Mucosa of rectum (tissue), 2 donors: ENCODE results near the gene GBP5.
"Not testable (repeated sequence)": the region's sequence is repeated elsewhere in the genome, so short reads cannot be mapped to it uniquely, and the experiment has no call there.

Experiments
- H3K27ac ChIP-seq, 2 donors: one replicate each; pipeline ENCODE4 v1.7.0; 2013; ENCODE audit warnings: inconsistent platforms in 2 of 2, low read depth in 2 of 2, low read length in 2 of 2
- H3K27me3 ChIP-seq, 2 donors: one replicate each; pipeline ENCODE4 v1.7.0; 2013; ENCODE audit warnings: low read length in 2 of 2; ENCODE audit not compliant: control insufficient read depth in 2 of 2, insufficient read depth in 2 of 2
- H3K36me3 ChIP-seq, 2 donors: one replicate each; pipeline ENCODE4 v1.7.0; 2013; ENCODE audit warnings: low read length in 2 of 2; ENCODE audit not compliant: control insufficient read depth in 2 of 2, insufficient read depth in 2 of 2
- H3K4me1 ChIP-seq, 2 donors: one replicate each; pipeline ENCODE4 v1.7.0; 2013; ENCODE audit warnings: low read length in 2 of 2, mild to moderate bottlenecking in 1 of 2; ENCODE audit not compliant: control insufficient read depth in 2 of 2, insufficient read depth in 2 of 2
- H3K4me3 ChIP-seq, 2 donors: one replicate each; pipeline ENCODE4 v1.7.0; 2013; ENCODE audit warnings: low read length in 2 of 2
- H3K9ac ChIP-seq, 2 donors: one replicate each; pipeline ENCODE4 v1.7.0; 2013; ENCODE audit warnings: low read length in 2 of 2, low read depth in 1 of 2, mild to moderate bottlenecking in 1 of 2
- H3K9me3 ChIP-seq, 2 donors: one replicate each; pipeline ENCODE4 v1.7.0; 2013; ENCODE audit warnings: low read length in 2 of 2; ENCODE audit not compliant: control insufficient read depth in 2 of 2
- donor health status: healthy.
- donor health status: Normal muscosa, but diverticular disease.

The GBP5 gene, protein sequence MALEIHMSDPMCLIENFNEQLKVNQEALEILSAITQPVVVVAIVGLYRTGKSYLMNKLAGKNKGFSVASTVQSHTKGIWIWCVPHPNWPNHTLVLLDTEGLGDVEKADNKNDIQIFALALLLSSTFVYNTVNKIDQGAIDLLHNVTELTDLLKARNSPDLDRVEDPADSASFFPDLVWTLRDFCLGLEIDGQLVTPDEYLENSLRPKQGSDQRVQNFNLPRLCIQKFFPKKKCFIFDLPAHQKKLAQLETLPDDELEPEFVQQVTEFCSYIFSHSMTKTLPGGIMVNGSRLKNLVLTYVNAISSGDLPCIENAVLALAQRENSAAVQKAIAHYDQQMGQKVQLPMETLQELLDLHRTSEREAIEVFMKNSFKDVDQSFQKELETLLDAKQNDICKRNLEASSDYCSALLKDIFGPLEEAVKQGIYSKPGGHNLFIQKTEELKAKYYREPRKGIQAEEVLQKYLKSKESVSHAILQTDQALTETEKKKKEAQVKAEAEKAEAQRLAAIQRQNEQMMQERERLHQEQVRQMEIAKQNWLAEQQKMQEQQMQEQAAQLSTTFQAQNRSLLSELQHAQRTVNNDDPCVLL

DNA sequence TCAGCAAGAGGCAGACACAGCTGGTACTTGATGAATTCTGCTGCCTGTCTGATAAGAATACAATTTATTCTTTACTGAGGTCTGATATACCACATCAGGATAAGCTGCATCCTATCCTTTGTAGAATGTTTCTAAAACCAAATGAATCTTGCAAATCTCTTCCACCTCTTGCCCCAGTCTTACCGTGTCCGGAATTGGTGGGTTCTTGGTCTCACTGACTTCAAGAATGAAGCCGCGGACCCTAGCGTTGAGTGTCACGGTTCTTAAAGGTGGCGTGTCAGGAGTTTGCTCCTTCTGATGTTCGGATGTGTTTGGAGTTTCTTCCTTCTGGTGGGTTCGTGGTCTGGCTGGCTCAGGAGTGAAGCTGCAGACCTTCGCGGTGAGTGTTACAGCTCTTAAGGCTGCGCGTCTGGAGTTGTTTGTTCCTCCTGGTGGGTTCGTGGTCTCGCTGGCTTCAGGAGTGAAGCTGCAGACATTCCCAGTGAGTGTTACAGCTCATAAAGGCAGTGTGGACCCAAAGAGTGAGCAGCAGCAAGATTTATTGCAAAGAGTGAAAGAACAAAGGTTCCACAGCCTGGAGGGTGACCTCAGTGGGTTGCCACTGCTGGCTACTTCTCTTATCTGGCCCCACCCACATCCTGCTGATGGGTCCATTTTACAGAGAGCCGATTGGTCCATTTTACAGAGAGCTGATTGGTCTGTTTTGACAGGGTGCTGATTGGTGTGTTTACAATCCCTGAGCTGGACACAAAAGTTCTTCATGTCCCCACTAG, at the start of gene GBP5:
Gene GBP5 (minus strand): TSS at position 592 of the 773 bp plus-strand sequence. CDS start 3,305 bp downstream, outside the sequence.
- H3K36me3 ChIP-seq, H3K4me1 ChIP-seq, H3K27me3 ChIP-seq, H3K9me3 ChIP-seq, H3K9ac ChIP-seq: not testable (repeated sequence)
- peak within 1 kb of the TSS; percentile 44 to 51 for H3K4me3 ChIP-seq
- H3K27ac ChIP-seq: peak within 1 kb of the TSS in 1 of 2 donors; percentile 1

DNA sequence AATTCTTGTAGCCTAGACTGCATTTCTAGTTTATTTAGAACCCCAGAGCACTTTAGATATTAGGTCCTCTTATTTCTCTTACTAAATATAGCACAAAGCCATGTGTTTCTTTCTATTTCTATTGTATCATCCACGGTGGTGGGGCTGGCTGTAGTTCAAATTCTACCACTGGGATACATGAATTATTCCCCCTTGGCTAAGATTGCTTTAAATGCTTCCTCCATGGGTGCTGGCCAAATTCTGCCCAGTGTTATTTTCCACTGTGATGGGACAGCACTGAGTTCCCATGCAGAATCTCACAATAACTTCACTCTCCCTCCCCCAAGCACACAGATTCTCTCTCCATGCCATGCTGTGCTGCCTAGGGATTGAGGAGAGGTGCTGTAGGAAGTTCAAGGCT, 49.7 kb upstream of the GBP5 start:
- Histone ChIP-seq H3K4me3 (no peak overlapping the region), H3K27ac (no peak overlapping the region), H3K27me3 (no peaks in the 10 kb centered on the region), H3K36me3 (no peaks in the 10 kb centered on the region), H3K9ac (no peak overlapping the region), H3K9me3 (no peaks in the 10 kb centered on the region), H3K4me1 (no peaks in the 10 kb centered on the region)

DNA sequence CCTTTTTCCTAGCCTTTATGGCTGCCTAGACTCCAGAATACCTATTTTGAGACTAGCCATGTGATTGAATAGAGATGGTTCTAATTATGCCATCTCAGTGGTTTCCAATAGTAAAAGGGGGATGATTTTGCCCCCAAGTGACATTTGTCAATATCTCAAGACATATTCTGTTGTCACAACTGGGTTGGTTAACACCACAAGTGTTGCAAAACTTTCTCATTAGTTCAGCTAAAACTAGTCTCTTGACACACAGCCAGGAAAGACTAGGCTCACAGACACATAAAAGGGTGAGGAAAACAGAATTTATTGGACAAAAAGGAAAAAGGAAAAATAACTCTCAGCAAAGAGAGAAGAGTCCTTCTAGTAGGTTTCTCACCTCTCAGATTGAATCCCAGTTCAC, 39.9 kb upstream of the GBP5 start:
- Histone ChIP-seq H3K9me3 (no peaks in the 10 kb centered on the region), H3K27ac (no peak overlapping the region), H3K4me3 (no peak overlapping the region), H3K4me1 (peaks cover 0 to 5% of the 10 kb centered on the region in 2 donors), H3K27me3 (no peaks in the 10 kb centered on the region), H3K9ac (no peak overlapping the region), H3K36me3 (no peaks in the 10 kb centered on the region)

DNA sequence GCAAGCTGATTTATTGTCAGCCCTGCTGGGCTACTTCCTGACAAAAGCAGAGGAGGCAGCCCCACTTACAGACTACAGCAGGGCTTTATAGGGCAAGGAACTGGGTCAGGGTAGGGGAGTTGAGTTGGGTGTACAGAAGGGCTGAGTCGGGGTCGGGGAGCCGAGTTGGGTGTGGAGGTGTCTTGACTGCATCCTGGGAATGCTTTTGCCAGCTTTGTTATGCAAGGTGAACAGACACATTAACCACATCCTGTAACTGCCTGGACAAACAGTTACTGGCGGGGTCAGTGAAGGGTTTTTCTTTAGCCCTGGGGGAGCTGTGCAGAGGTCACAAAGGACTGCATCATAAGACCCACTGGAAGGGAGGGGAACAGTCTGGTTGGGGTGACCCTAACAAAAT, 39.1 kb upstream of the GBP5 start:
- no peaks in the 10 kb centered on the region for H3K36me3 ChIP-seq
- H3K9ac ChIP-seq: no peak overlapping the region
- H3K27ac ChIP-seq: peak overlapping the region in 1 of 2 donors; percentile 5
- H3K27me3 ChIP-seq: no peaks in the 10 kb centered on the region
- no peak overlapping the region for H3K4me3 ChIP-seq
- peaks cover 0 to 5% of the 10 kb centered on the region in 2 donors for H3K4me1 ChIP-seq
- H3K9me3 ChIP-seq: no peaks in the 10 kb centered on the region

DNA sequence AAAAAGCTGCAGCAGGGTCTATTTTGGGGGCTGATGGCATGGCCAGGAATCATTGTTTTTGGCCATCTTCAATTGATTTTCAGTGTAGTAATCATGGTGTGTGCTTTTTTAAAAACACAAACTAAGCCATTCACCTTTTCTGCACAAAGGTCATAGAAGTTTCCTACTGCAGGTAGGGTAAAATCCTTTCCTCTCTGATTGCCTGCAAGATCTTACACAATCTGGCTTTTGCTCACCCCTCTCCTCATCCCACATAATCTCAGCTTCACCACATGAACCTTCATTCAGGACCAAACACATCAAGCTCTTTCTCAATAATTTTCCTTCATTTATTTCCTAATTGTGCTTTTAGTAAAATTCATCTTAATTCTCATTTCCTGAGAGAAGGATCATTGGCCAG, 38.3 kb upstream of the GBP5 start:
- Histone ChIP-seq H3K9me3 (no peaks in the 10 kb centered on the region), H3K27ac (peak overlapping the region; percentile 40 to 45), H3K4me3 (no peak overlapping the region), H3K27me3 (no peaks in the 10 kb centered on the region), H3K36me3 (no peaks in the 10 kb centered on the region), H3K9ac (no peak overlapping the region), H3K4me1 (peaks cover 0 to 5% of the 10 kb centered on the region in 2 donors)

DNA sequence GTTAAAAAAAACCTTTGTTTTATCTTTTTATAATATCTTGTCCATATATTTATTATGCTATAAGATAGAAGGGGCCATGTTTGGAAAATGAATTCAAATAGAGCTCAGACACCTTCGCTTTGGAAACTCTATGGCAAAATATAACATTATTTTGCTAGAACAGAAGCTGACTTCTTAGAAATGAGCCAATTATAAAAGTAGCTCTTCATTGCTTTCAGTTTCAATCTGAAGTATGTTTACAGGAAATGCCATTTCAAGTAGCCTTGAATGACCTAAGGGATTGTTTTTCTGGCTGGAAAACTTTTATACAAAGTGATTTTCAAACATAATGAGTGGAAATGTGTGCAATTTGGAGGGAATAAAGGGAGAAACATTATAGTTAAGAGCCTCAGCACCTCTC, 37.8 kb upstream of the GBP5 start:
- Histone ChIP-seq H3K9ac (no peak overlapping the region), H3K27ac (peak overlapping the region; percentile 40 to 45), H3K9me3 (no peaks in the 10 kb centered on the region), H3K4me3 (peak overlapping the region in 1 of 2 donors; percentile 46), H3K36me3 (no peaks in the 10 kb centered on the region), H3K27me3 (no peaks in the 10 kb centered on the region), H3K4me1 (peaks cover 0 to 5% of the 10 kb centered on the region in 2 donors)

DNA sequence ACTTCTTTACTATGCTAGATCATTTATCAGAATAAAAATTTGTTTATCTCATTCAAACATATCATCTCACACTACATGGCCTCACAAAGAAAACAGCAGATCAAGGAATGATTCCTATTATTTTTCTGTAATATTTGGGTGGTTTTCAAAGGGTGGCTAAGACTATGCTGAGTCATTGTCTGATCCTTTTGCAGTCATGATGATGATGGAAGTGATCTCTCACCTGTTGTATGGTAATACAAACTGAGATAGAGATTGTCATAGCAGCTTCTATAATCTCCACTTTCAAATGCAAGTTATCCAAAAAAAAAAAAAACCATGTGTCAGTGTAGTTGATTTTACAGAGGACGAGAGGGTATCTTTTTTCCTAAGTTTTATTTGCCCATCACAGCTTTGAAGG, 37.2 kb upstream of the GBP5 start:
- Histone ChIP-seq H3K9me3 (no peaks in the 10 kb centered on the region), H3K36me3 (no peaks in the 10 kb centered on the region), H3K27ac (peak overlapping the region; percentile 26 to 45), H3K9ac (no peak overlapping the region), H3K4me1 (peaks cover 0 to 5% of the 10 kb centered on the region in 2 donors), H3K27me3 (no peaks in the 10 kb centered on the region), H3K4me3 (no peak overlapping the region)

DNA sequence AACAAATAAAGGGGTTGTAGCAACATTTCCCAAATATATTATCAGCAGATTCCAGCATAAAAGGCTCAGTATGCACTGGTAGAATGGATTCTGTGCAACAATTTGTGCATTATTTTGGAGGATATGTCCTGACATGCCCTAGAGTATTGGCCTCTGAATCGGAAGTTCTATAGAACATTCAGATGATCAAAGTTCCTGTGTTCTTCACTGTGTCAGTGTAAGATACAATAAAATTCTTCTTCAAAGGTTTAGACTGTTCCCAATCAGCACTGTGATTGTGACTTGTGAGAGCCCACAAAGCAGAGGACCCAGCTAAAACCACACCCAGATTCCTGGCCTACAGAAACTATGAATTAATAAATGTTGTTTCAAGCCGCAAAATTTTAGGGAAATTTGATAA, 33.6 kb upstream of the GBP5 start:
- H3K4me1 ChIP-seq: peaks cover 0 to 5% of the 10 kb centered on the region in 2 donors
- H3K27ac ChIP-seq: no peak overlapping the region
- H3K9ac ChIP-seq: no peak overlapping the region
- H3K36me3 ChIP-seq: no peaks in the 10 kb centered on the region
- no peaks in the 10 kb centered on the region for H3K9me3 ChIP-seq
- H3K27me3 ChIP-seq: no peaks in the 10 kb centered on the region
- H3K4me3 ChIP-seq: no peak overlapping the region

DNA sequence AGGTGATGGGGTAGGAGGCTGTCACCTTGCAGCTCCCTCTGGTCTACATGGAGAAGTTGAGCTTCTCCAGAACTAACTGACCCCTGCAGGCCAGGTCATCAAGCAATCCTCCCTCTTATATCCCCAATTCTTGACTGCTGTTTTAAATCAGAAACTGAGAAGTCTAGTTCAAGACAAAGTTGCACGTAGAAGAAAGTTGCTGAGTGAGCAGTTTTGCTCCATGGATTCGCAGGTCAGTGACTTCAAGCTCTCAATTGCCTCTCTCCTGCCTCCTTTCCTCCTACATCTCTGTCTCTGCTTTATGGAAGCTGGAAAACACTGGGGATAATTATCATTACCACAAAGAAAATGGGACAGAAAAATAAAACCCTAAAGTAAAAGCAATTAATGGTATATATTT, 32.8 kb upstream of the GBP5 start:
- Histone ChIP-seq H3K4me1 (no peaks in the 10 kb centered on the region), H3K36me3 (no peaks in the 10 kb centered on the region), H3K9me3 (no peaks in the 10 kb centered on the region), H3K27me3 (no peaks in the 10 kb centered on the region), H3K4me3 (no peak overlapping the region), H3K9ac (no peak overlapping the region), H3K27ac (no peak overlapping the region)
